GM23248 (cell line): ENCODE data around the gene DMRT1. TPM values are rescaled to one million over a fixed set of nuclear protein-coding genes. Genes with fewer than 3 reads are reported as not detected.

ENCODE experiments used
- DNase-seq: peaks from one replicate; pipeline ENCODE4 v3.0.0-alpha.2; 2015
- H2AFZ ChIP-seq: fragments of 200-600 bp; sonication (generic); 2 replicates; pipeline ENCODE4 v1.6.1; 2016; ENCODE audit warnings: antibody characterized with exemption
- H3F3A ChIP-seq: fragments of 200-600 bp; sonication (generic); 2 replicates; pipeline ENCODE4 v1.6.1; 2016; ENCODE audit warnings: mild to moderate bottlenecking, antibody characterized with exemption, mixed run types; ENCODE audit not compliant: insufficient read depth
- H3K27ac ChIP-seq: fragments of 200-600 bp; sonication (generic); 2 replicates; pipeline ENCODE4 v1.5.1; 2016; ENCODE audit warnings: mild to moderate bottlenecking
- H3K27me3 ChIP-seq: fragments of 200-600 bp; sonication (generic); replicated peaks from 2 replicates; pipeline ENCODE4 v1.6.1; 2016; ENCODE audit warnings: mild to moderate bottlenecking; ENCODE audit not compliant: insufficient read depth
- H3K36me3 ChIP-seq: fragments of 200-600 bp; sonication (generic); 2 replicates; pipeline ENCODE4 v1.6.1; 2016; ENCODE audit warnings: low read depth, mild to moderate bottlenecking
- H3K4me1 ChIP-seq: fragments of 200-600 bp; sonication (generic); 2 replicates; pipeline ENCODE4 v1.6.1; 2016; ENCODE audit warnings: mild to moderate bottlenecking; ENCODE audit not compliant: insufficient read depth
- H3K4me2 ChIP-seq: fragments of 200-600 bp; sonication (generic); one replicate; pipeline ENCODE4 v1.6.1; 2016; ENCODE audit warnings: mild to moderate bottlenecking; ENCODE audit not compliant: unreplicated experiment
- H3K4me3 ChIP-seq: fragments of 200-600 bp; sonication (generic); 2 replicates; pipeline ENCODE4 v1.5.1; 2016; ENCODE audit warnings: mild to moderate bottlenecking
- H3K79me2 ChIP-seq: fragments of 200-600 bp; sonication (generic); 2 replicates; pipeline ENCODE4 v1.6.1; 2016; ENCODE audit warnings: mild to moderate bottlenecking; ENCODE audit not compliant: insufficient read depth
- H3K9ac ChIP-seq: fragments of 200-600 bp; sonication (generic); 2 replicates; pipeline ENCODE4 v1.6.1; 2016; ENCODE audit warnings: mild to moderate bottlenecking
- H3K9me2 ChIP-seq: fragments of 200-600 bp; sonication (generic); 2 replicates; pipeline ENCODE4 v1.6.1; 2016; ENCODE audit warnings: mixed run types, mild to moderate bottlenecking, moderate library complexity; ENCODE audit not compliant: insufficient read depth
- H3K9me3 ChIP-seq: fragments of 200-600 bp; sonication (generic); one replicate; pipeline ENCODE4 v1.6.1; 2017; ENCODE audit warnings: low read depth
- H4K20me1 ChIP-seq: fragments of 200-600 bp; sonication (generic); 2 replicates; pipeline ENCODE4 v1.6.0; 2016; ENCODE audit not compliant: insufficient read depth
- EZH2 ChIP-seq: fragments of 200-600 bp; sonication (generic); IDR thresholded peaks from 2 replicates; pipeline ENCODE4 v1.6.1; 2018; ENCODE audit warnings: antibody characterized with exemption, mild to moderate bottlenecking; ENCODE audit not compliant: insufficient read depth, poor library complexity, severe bottlenecking
- EZH2phosphoT487 ChIP-seq: fragments of 200-600 bp; sonication (generic); IDR thresholded peaks from 2 replicates; pipeline ENCODE4 v1.6.1; 2018; ENCODE audit warnings: antibody characterized with exemption, moderate library complexity, mild to moderate bottlenecking, low read depth; ENCODE audit not compliant: insufficient read depth
- WGBS, 2 experiments: methylation state at CpG; one replicate each; pipeline ENCODE4 v1.1.6; 2015 to 2017; ENCODE audit warnings: low lambda C conversion rate in 2 of 2, low coverage in 1 of 2; ENCODE audit errors: missing lambda C conversion rate in 2 of 2; 5-methylcytosine and 5-hydroxymethylcytosine counted together
- in situ Hi-C: fragments of 300-500 bp; cut with MboI; formaldehyde crosslinking; loops from 2 replicates; pipeline ENCODE4 v1.15.0; 2020
- polyA plus RNA-seq: library from polyadenylated mRNA; unstranded; fragments of >200 nt; fragmentation: Nextera tagmentation; extraction: Ambion mirVana; gene quantifications from 2 replicates; pipeline ENCODE4 v1.2.1, GENCODE V29; 2016
- total RNA-seq: library from RNA; depleted of rRNA; stranded (reverse); fragments of >200 nt; shearing (Covaris generic); gene quantifications from 2 replicates; pipeline ENCODE4 v1.2.3, GENCODE V29; 2014

DMRT1 gene
- total and polyA plus RNA-seq, 2 experiments from 2014 or later: not detected

DNA sequence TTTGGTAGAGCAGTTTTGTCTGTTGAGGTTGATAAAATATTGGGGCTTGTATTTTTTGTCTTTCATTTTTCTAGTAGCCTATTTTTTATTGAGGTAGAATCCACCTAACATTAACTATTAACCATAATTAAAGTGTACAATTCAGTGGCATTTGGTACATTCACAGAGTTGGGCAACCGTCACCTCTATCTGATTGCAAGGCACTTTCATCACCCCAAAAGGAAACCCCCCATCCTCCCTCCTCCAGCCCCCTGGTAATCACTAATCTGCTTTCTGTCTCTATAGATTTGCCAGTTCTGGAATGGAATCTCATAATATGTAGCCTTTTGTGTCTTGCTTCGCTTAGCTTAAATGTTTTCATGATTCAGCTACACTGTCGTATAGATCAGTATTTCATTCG, 79.4 kb downstream of the DMRT1 start:
- no peaks in the 10 kb centered on the region for H3F3A ChIP-seq
- no peak overlapping the region for H3K27ac ChIP-seq
- no peak overlapping the region for H3K4me3 ChIP-seq
- no peaks in the 10 kb centered on the region for H3K9me3 ChIP-seq
- DNase-seq: no peak
- no peaks in the 10 kb centered on the region for H3K4me1 ChIP-seq
- 20 to 22% methylated on average over 4 of the region's 4 CpGs for WGBS, 2 experiments
- H3K79me2 ChIP-seq: no peaks in the 10 kb centered on the region
- no peak overlapping the region for H3K4me2 ChIP-seq
- H3K27me3 ChIP-seq: peaks cover 17% of the 10 kb centered on the region
- H4K20me1 ChIP-seq: no peaks in the 10 kb centered on the region
- H2AFZ ChIP-seq: no peak overlapping the region
- H3K9ac ChIP-seq: no peak overlapping the region
- TF ChIP-seq EZH2: no peak
- no peak for TF ChIP-seq EZH2phosphoT487
- in situ Hi-C loops: no loop called here
- H3K36me3 ChIP-seq: no peaks in the 10 kb centered on the region
- no peaks in the 10 kb centered on the region for H3K9me2 ChIP-seq

DNA sequence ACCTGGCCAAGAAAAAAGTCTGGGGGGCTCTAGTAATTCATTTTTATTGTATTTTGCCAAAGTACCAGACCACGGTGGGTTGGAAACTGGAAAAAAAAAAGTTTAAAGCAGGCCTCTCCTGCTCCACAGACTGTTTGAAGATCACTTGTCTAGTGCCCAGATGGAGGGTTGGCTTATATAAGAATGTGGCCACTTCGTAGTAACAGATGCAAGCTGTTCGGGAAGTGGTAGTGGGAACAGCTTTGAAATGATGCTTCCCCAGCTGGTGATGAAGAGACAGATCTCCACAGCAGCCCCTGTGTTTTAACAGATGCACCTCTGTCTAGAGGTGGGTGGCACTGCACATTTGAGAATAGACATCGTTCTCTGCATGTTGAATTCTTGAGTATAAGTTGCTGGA, 80.7 kb downstream of the DMRT1 start:
- Histone ChIP-seq H3K27ac (no peak overlapping the region), H3K9me3 (no peaks in the 10 kb centered on the region), H3K4me2 (no peak overlapping the region), H4K20me1 (no peaks in the 10 kb centered on the region), H3K36me3 (no peaks in the 10 kb centered on the region), H3K9me2 (no peaks in the 10 kb centered on the region), H3K27me3 (peaks cover 15% of the 10 kb centered on the region), H3F3A (no peaks in the 10 kb centered on the region), H3K4me1 (no peaks in the 10 kb centered on the region), H3K9ac (no peak overlapping the region), H2AFZ (no peak overlapping the region), H3K79me2 (no peaks in the 10 kb centered on the region), H3K4me3 (no peak overlapping the region)
- in situ Hi-C loops: no loop called here
- 34 to 43% methylated on average over 4 of the region's 4 CpGs for WGBS, 2 experiments
- no peak for DNase-seq
- no peak for TF ChIP-seq EZH2
- no peak for TF ChIP-seq EZH2phosphoT487

DNA sequence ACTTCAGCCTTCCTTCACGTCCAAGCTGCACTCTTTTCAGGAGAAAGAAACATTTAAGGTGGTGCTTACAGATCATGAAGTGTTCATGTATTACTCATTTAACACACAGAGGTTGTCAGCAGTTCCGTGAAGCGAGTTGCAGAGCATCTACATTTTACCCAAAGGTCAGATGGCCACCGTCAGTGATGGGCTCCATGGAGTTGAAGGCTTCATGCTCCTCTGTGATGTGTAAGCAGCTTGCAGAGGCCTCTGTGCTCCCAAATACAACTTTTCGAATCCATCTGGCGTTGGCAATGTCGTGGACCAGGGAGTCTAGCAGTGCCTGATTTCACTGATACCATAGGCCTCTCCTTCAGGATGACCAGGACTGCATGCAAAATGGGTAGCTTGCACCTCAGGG, 81.2 kb downstream of the DMRT1 start:
- in situ Hi-C loops: no loop called here
- Histone ChIP-seq H2AFZ (no peak overlapping the region), H3K79me2 (no peaks in the 10 kb centered on the region), H3K9ac (no peak overlapping the region), H3K9me2 (no peaks in the 10 kb centered on the region), H3K9me3 (no peaks in the 10 kb centered on the region), H3K4me3 (no peak overlapping the region), H3F3A (no peaks in the 10 kb centered on the region), H3K4me2 (no peak overlapping the region), H3K4me1 (no peaks in the 10 kb centered on the region), H4K20me1 (no peaks in the 10 kb centered on the region), H3K36me3 (no peaks in the 10 kb centered on the region), H3K27ac (no peak overlapping the region), H3K27me3 (peaks cover 11% of the 10 kb centered on the region; the same call in 1 of the 2 replicates)
- no peak for TF ChIP-seq EZH2phosphoT487
- no peak for TF ChIP-seq EZH2
- WGBS, 2 experiments: 26 to 28% methylated on average over 7 of the region's 7 CpGs
- no peak for DNase-seq

DNA sequence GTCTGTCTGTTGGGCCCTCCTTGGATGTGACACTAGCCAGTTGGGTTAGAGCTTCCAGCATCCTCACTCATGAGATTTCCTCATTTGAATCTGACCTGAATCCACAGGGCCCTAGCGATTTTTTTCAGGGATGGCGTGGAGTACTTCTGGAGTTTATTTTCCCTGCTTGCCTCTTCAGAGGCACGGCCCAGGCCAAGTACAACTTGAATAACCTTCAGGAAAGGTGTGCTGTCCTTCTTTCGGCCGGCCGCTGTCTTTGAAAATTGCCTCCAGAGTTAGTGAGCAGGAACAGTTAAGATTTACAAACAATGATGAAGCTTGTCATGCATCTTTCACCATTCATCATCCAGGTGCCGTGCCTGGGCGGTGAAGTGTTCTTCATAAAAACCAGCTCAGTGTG, 85.5 kb downstream of the DMRT1 start:
- Histone ChIP-seq H3K4me1 (no peaks in the 10 kb centered on the region), H3K4me3 (no peak overlapping the region), H3K9me2 (no peaks in the 10 kb centered on the region), H2AFZ (no peak overlapping the region), H3F3A (no peaks in the 10 kb centered on the region), H3K27me3 (no peaks in the 10 kb centered on the region; the same call in 1 of the 2 replicates), H3K36me3 (no peaks in the 10 kb centered on the region), H4K20me1 (no peaks in the 10 kb centered on the region), H3K9me3 (no peaks in the 10 kb centered on the region), H3K79me2 (no peaks in the 10 kb centered on the region), H3K9ac (no peak overlapping the region), H3K4me2 (no peak overlapping the region), H3K27ac (no peak overlapping the region)
- DNase-seq: no peak
- in situ Hi-C loops: no loop called here
- WGBS, 2 experiments: 52 to 59% methylated on average over 8 of the region's 8 CpGs
- TF ChIP-seq EZH2: no peak
- no peak for TF ChIP-seq EZH2phosphoT487

DNA sequence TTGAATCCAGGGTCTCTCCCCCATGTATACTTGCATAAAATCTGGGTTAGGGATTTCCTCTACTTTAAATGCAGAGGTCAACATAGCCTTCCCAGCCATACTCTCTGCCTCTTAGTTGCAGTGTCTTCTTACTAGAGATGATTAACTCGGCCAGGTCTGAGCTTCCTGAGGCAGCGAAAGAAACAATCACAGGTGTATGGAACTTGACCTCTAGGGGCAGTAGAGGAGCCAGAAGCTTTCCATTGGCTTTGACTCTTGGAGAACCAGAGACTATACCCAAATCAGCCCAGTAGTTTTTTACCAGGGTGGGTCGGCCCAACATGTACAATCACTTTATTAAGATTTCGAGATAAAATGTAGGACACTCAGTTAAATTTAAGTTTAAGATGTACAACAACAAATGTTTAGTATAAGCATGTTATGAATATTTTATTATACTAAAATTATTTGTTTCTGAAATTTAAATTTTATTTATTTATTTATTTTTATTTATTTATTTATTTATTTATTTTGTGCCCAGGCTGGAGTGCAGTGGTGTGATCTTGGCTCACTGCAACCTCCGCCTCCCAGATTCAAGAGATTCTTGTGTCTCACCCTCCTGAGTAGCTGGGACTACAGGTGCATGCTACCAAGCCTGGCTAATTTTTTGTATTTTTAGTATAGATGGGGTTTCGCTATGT, 87.0 kb downstream of the DMRT1 start:
- no peak overlapping the region for H3K27ac ChIP-seq
- H2AFZ ChIP-seq: no peak overlapping the region
- no peak overlapping the region for H3K9ac ChIP-seq
- DNase-seq: peak; percentile 28
- H3K4me2 ChIP-seq: no peak overlapping the region
- no peaks in the 10 kb centered on the region; the same call in 1 of the 2 replicates for H3K27me3 ChIP-seq
- no peaks in the 10 kb centered on the region for H3F3A ChIP-seq
- H4K20me1 ChIP-seq: no peaks in the 10 kb centered on the region
- in situ Hi-C loops: no loop called here
- H3K4me1 ChIP-seq: no peaks in the 10 kb centered on the region
- no peak for TF ChIP-seq EZH2
- no peak for TF ChIP-seq EZH2phosphoT487
- H3K4me3 ChIP-seq: no peak overlapping the region
- no peaks in the 10 kb centered on the region for H3K79me2 ChIP-seq
- no peaks in the 10 kb centered on the region for H3K9me2 ChIP-seq
- H3K36me3 ChIP-seq: no peaks in the 10 kb centered on the region
- no peaks in the 10 kb centered on the region for H3K9me3 ChIP-seq
- WGBS, 2 experiments: 37 to 39% methylated on average over 6 of the region's 6 CpGs
